GM12878 (cell line): ENCODE results near the gene RAB12.

Experiments used
- CBX3 ChIP-seq: fragments of 200-600 bp; sonication (generic); IDR thresholded peaks from 2 replicates; pipeline ENCODE4 v1.6.1; 2016; ENCODE audit warnings: low read depth, borderline replicate concordance
- CTCF ChIP-seq, 3 experiments: IDR thresholded peaks in 2 of 3; conservative IDR thresholded peaks in 1 of 3; 2 replicates each; pipeline ENCODE4 v1.5.1; 2011; ENCODE audit warnings: low read depth in 3 of 3, low read length in 3 of 3, mild to moderate bottlenecking in 3 of 3, control low read depth in 2 of 3, moderate library complexity in 2 of 3, inconsistent platforms in 1 of 3, mixed read lengths in 1 of 3; ENCODE audit not compliant: control insufficient read depth in 2 of 3, insufficient read depth in 1 of 3; ENCODE audit errors: extremely low read depth in 1 of 3
- EP300 ChIP-seq, 2 experiments: fragments of 150-350 bp in 1 of 2; IDR thresholded peaks; 2 replicates each; pipeline ENCODE4 v1.6.1; 2011 to 2012; ENCODE audit warnings: low read depth in 2 of 2, low read length in 2 of 2, borderline replicate concordance in 1 of 2, improper control_type of control experiment in 1 of 2, inconsistent platforms in 1 of 2; ENCODE audit not compliant: control insufficient read depth in 1 of 2
- ESRRA ChIP-seq: IDR thresholded peaks from 2 replicates; pipeline ENCODE4 v1.6.1; 2012; ENCODE audit warnings: mild to moderate bottlenecking, low read length, improper control_type of control experiment
- YY1 ChIP-seq: IDR thresholded peaks from 2 replicates; pipeline ENCODE4 v1.6.1; 2011; ENCODE audit warnings: low read depth, mild to moderate bottlenecking, low read length

DNA sequence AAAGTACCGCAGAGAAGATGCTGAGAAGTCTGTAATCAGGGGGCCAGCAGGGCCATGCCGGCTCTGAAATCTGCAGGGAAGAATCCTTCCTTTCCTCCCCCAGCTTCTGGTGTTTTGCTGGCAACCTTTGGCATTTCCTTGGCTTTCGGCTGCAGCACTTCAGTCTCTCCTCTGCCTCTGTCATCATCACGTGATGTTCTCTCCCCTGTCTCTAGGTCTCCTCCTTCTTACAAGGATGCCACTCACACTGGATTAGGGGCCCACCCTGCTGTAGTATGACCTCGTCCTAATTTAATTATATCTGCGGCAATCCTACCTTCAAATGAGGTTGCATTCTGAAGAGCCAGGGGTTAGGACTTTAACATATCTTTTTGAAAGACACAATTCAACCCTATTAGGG is 13.8 kb upstream of the RAB12 start:
- TF ChIP-seq CBX3 = no peak
- TF ChIP-seq YY1 = no peak
- no peak for TF ChIP-seq EP300 (IDR thresholded peaks at IDR 0.05; ENCODE audit: borderline replicate concordance in 1 of 2, control insufficient read depth in 1 of 2, low read depth in 2 of 2, low read length in 2 of 2)
- no peak for TF ChIP-seq ESRRA
- TF ChIP-seq CTCF (IDR thresholded peaks at IDR 0.05 in 2 of 3, conservative IDR thresholded peaks at IDR 0.05 in 1 of 3; ENCODE audit: control insufficient read depth in 2 of 3, extremely low read depth in 1 of 3, insufficient read depth in 1 of 3, low read depth in 3 of 3, low read length in 3 of 3) = no peak
